Measurements from ENCODE around the gene FANCC. TPM values are rescaled to one million over a fixed set of nuclear protein-coding genes. Genes with fewer than 3 reads are reported as not detected.

The FANCC gene
- total RNA-seq, 1 experiment from 2014 or later, result 25.3 TPM

- Histone ChIP-seq H3K4me3 (ENCODE audit: low read depth, low read length, poor library complexity, severe bottlenecking) (no peak overlapping the region), H3K9me3 (ENCODE audit: low read depth, low read length, poor library complexity, severe bottlenecking) (no peaks in the 10 kb centered on the region), H3K27me3 (replicated peaks; ENCODE audit: insufficient read depth, low read depth, low read length, poor library complexity) (no peaks in the 10 kb centered on the region), H3K36me3 (ENCODE audit: insufficient read depth, low read length, poor library complexity, severe bottlenecking) (no peaks in the 10 kb centered on the region), H3K27ac (ENCODE audit: low read depth, low read length, poor library complexity, severe bottlenecking) (no peak overlapping the region), H3K4me1 (ENCODE audit: insufficient read depth, low read length, poor library complexity, severe bottlenecking) (no peaks in the 10 kb centered on the region)
- no TSS peak for BruUV-seq (replicated peaks)
- DNase-seq (ENCODE audit: low spot score), result no peak
- intact Hi-C loops (cut with micrococcal nuclease; ENCODE audit: unreplicated experiment), result no loop called here
- TF ChIP-seq EZH2 (IDR thresholded peaks at IDR 0.05; ENCODE audit: borderline replicate concordance, low read depth, low read length, poor library complexity, severe bottlenecking) (no peak), CTCF (conservative IDR thresholded peaks at IDR 0.05; ENCODE audit: low read depth, low read length) (no peak)
- ChIA-PET POLR2A (ENCODE audit: low non-redundant PET) (no interaction called here), CTCF (no interaction called here)
Measured at GRCh38 chr9:95079461-95079860, 238.0 kb downstream of the FANCC start.

GRCh38 chr9:95078939-95079338 lies 238.6 kb downstream of the FANCC start:
- Histone ChIP-seq H3K27ac (ENCODE audit: low read depth, low read length, poor library complexity, severe bottlenecking) (no peak overlapping the region), H3K27me3 (replicated peaks; ENCODE audit: insufficient read depth, low read depth, low read length, poor library complexity) (no peaks in the 10 kb centered on the region), H3K4me1 (ENCODE audit: insufficient read depth, low read length, poor library complexity, severe bottlenecking) (no peaks in the 10 kb centered on the region), H3K36me3 (ENCODE audit: insufficient read depth, low read length, poor library complexity, severe bottlenecking) (no peaks in the 10 kb centered on the region), H3K9me3 (ENCODE audit: low read depth, low read length, poor library complexity, severe bottlenecking) (no peaks in the 10 kb centered on the region), H3K4me3 (ENCODE audit: low read depth, low read length, poor library complexity, severe bottlenecking) (no peak overlapping the region)
- BruUV-seq (replicated peaks), result no TSS peak
- no peak for TF ChIP-seq CTCF (conservative IDR thresholded peaks at IDR 0.05; ENCODE audit: low read depth, low read length)
- no peak for TF ChIP-seq EZH2 (IDR thresholded peaks at IDR 0.05; ENCODE audit: borderline replicate concordance, low read depth, low read length, poor library complexity, severe bottlenecking)
- intact Hi-C loops (cut with micrococcal nuclease; ENCODE audit: unreplicated experiment), result no loop called here
- CTCF ChIA-PET, result no interaction called here
- DNase-seq (ENCODE audit: low spot score), result no peak
- POLR2A ChIA-PET (ENCODE audit: low non-redundant PET), result interaction anchor here (0.6 kb wide), 1 partner anchor 1154 kb away, joined by 4 read pairs; no protein-coding TSS in a partner anchor

GRCh38 chr9:95078511-95078910 lies 239.0 kb downstream of the FANCC start:
- Histone ChIP-seq H3K4me1 (ENCODE audit: insufficient read depth, low read length, poor library complexity, severe bottlenecking) (no peaks in the 10 kb centered on the region), H3K4me3 (ENCODE audit: low read depth, low read length, poor library complexity, severe bottlenecking) (no peak overlapping the region), H3K9me3 (ENCODE audit: low read depth, low read length, poor library complexity, severe bottlenecking) (no peaks in the 10 kb centered on the region), H3K27ac (ENCODE audit: low read depth, low read length, poor library complexity, severe bottlenecking) (no peak overlapping the region), H3K27me3 (replicated peaks; ENCODE audit: insufficient read depth, low read depth, low read length, poor library complexity) (no peaks in the 10 kb centered on the region), H3K36me3 (ENCODE audit: insufficient read depth, low read length, poor library complexity, severe bottlenecking) (no peaks in the 10 kb centered on the region)
- no TSS peak for BruUV-seq (replicated peaks)
- ChIA-PET CTCF (no interaction called here), POLR2A (ENCODE audit: low non-redundant PET) (interaction anchor here (0.6 kb wide), 1 partner anchor 1154 kb away, joined by 4 read pairs; no protein-coding TSS in a partner anchor)
- intact Hi-C loops (cut with micrococcal nuclease; ENCODE audit: unreplicated experiment), result no loop called here
- no peak for TF ChIP-seq EZH2 (IDR thresholded peaks at IDR 0.05; ENCODE audit: borderline replicate concordance, low read depth, low read length, poor library complexity, severe bottlenecking)
- no peak for TF ChIP-seq CTCF (conservative IDR thresholded peaks at IDR 0.05; ENCODE audit: low read depth, low read length)
- DNase-seq (ENCODE audit: low spot score), result no peak
